Left ventricle myocardium inferior (tissue), 1 donor: ENCODE data around the gene NOL7. TPM values are rescaled to one million over a fixed set of nuclear protein-coding genes. Genes with fewer than 3 reads are reported as not detected.
A peak's percentile ranks its signal among the peaks of the same experiment; 100 is the strongest.

Source experiments
- DNase-seq: peaks from one replicate; pipeline ENCODE4 v3.0.0-alpha.2; 2020
- H3K27ac ChIP-seq: fragments of 200-600 bp; replicated peaks from 2 replicates; pipeline ENCODE4 v1.8.0; 2021
- H3K27me3 ChIP-seq: fragments of 200-600 bp; 2 replicates; pipeline ENCODE4 v1.8.0; 2021; ENCODE audit warnings: low read depth
- H3K36me3 ChIP-seq: fragments of 200-600 bp; 2 replicates; pipeline ENCODE4 v1.8.0; 2021
- H3K4me1 ChIP-seq: fragments of 200-600 bp; 2 replicates; pipeline ENCODE4 v1.8.0; 2021
- H3K4me3 ChIP-seq: fragments of 200-600 bp; 2 replicates; pipeline ENCODE4 v1.8.0; 2021; ENCODE audit warnings: mild to moderate bottlenecking, moderate library complexity
- H3K9me3 ChIP-seq: fragments of 200-600 bp; replicated peaks from 2 replicates; pipeline ENCODE4 v1.8.0; 2021
- CTCF ChIP-seq: fragments of 200-600 bp; IDR thresholded peaks from 2 replicates; pipeline ENCODE4 v1.8.0; 2021; ENCODE audit warnings: antibody characterized with exemption, mild to moderate bottlenecking, borderline replicate concordance
- intact Hi-C: fragments of 100-400 bp; cut with micrococcal nuclease; formaldehyde crosslinking; loops from one replicate; pipeline ENCODE4 v1.11.0; 2022
- total RNA-seq: library from RNA; stranded (reverse); fragmentation: NEBNext Ultra II Directional; extraction: Animal tissue kit (Norgen Biotek cat#: 25700); gene quantifications from one replicate; pipeline ENCODE4 v1.2.1, GENCODE V29; 2021
- donor health status: DM: no; HTN: yes; CAD: no; lungs with severe emphysema.

NOL7 gene
- total RNA-seq, 1 donor from 2014 or later, result 46.9 TPM

GRCh38 chr6:13624871-13625288 is 9.7 kb downstream of the NOL7 start:
- H3K36me3 ChIP-seq, result peaks cover 84% of the 10 kb centered on the region
- TF ChIP-seq CTCF, result peak; percentile 55
- H3K4me3 ChIP-seq, result no peak overlapping the region
- intact Hi-C loops, result loop anchor here (10.0 kb wide), 1 partner anchor 80 kb away; no protein-coding TSS in a partner anchor
- H3K4me1 ChIP-seq, result no peaks in the 10 kb centered on the region
- no peak overlapping the region for H3K27ac ChIP-seq
- no peak for DNase-seq
- H3K9me3 ChIP-seq, result no peaks in the 10 kb centered on the region
- H3K27me3 ChIP-seq, result no peaks in the 10 kb centered on the region

DNA sequence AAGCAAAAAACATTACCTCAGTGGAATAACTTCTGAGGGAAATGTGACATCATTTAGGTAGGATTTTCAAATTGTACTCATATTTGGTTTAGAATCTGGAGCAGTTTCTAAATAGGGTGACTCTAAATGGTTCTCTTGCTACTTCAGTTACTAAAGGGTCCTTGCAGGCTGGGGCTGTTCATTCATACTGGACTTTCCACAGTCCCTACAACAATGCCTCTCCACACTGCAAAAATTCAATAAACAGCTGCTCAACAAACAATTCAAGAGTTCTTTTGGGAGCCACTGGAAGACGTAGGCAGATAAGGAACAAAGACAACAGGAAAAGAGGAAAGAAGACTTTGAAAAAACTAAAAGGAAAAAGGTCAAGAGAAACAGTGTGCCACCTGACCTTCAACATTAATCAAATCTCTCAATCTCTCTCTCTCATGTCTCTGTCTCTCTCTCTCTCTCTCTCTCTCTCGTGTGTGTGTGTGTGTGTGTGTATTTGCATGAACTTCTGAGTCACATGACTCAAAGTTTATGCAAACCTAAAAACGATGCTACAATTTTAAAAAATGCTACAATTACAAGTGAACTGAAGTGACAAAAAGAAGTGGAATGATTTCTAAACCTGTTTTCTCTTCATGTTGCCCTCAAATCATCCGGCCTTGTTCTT is 14.5 kb downstream of the NOL7 start:
- peaks cover 65% of the 10 kb centered on the region for H3K36me3 ChIP-seq

GRCh38 chr6:13630499-13630898 is 15.4 kb downstream of the NOL7 start:
- TF ChIP-seq CTCF, result no peak
- intact Hi-C loops, result no loop called here
- peaks cover 56% of the 10 kb centered on the region for H3K36me3 ChIP-seq

More for the DNA sequence above, 14.5 kb downstream of the NOL7 start:
- Histone ChIP-seq H3K9me3 (no peaks in the 10 kb centered on the region), H3K4me1 (no peaks in the 10 kb centered on the region), H3K27me3 (no peaks in the 10 kb centered on the region), H3K27ac (no peak overlapping the region), H3K4me3 (no peak overlapping the region)
- no peak for DNase-seq
- TF ChIP-seq CTCF, result no peak
- intact Hi-C loops, result loop anchor here (10.0 kb wide), 1 partner anchor 75 kb away; no protein-coding TSS in a partner anchor

GRCh38 chr6:13633343-13633742 is 18.2 kb downstream of the NOL7 start:
- H3K36me3 ChIP-seq, result peaks cover 60% of the 10 kb centered on the region
- H3K4me3 ChIP-seq, result no peak overlapping the region
- H3K27me3 ChIP-seq, result no peaks in the 10 kb centered on the region
- TF ChIP-seq CTCF, result no peak
- H3K27ac ChIP-seq, result no peak overlapping the region
- intact Hi-C loops, result no loop called here
- H3K9me3 ChIP-seq, result no peaks in the 10 kb centered on the region
- no peak for DNase-seq
- no peaks in the 10 kb centered on the region for H3K4me1 ChIP-seq

More at GRCh38 chr6:13630499-13630898, 15.4 kb downstream of the NOL7 start:
- Histone ChIP-seq H3K9me3 (no peaks in the 10 kb centered on the region), H3K4me3 (no peak overlapping the region), H3K27me3 (no peaks in the 10 kb centered on the region), H3K4me1 (no peaks in the 10 kb centered on the region), H3K27ac (no peak overlapping the region)
- DNase-seq, result no peak

DNA sequence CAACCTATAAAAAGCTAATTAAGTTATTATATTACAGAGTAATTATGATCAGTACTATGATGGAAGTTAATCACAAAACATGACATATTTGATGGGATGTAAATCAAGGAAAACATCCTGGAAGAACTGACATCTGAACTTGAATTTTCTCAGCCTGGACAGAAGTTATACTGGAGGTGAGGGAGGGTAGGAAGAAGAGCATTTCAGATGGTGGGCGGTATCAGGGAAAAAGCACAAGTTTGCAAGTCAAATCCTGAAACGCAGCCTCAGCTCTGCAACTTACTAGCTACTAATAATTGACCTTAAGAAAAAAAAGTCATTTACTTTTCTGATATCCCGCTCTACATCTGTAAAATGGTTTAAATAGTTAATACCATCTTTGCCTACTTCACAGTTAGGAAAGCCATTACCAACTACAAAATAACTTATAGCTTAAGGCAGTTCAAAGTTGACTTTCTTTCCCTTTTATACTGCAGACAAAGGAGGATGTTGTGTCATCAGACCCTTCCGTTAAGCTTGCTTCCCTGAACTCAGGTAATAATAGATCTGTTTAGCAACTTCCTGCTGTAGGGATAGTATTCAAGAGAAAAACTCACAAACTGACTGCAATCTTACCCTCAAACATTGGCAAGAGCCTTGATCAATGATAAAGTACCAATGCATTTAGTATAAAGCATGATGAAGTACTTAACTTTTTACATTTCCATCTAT is 21.0 kb downstream of the NOL7 start:
- H3K27me3 ChIP-seq, result no peaks in the 10 kb centered on the region
- no peak for TF ChIP-seq CTCF
- no peaks in the 10 kb centered on the region for H3K9me3 ChIP-seq
- no peak overlapping the region for H3K27ac ChIP-seq
- no peaks in the 10 kb centered on the region for H3K4me1 ChIP-seq
- H3K36me3 ChIP-seq, result peaks cover 61% of the 10 kb centered on the region
- H3K4me3 ChIP-seq, result no peak overlapping the region
- DNase-seq, result no peak
- intact Hi-C loops, result no loop called here
